ENCODE results near the gene IGF2.

DNA sequence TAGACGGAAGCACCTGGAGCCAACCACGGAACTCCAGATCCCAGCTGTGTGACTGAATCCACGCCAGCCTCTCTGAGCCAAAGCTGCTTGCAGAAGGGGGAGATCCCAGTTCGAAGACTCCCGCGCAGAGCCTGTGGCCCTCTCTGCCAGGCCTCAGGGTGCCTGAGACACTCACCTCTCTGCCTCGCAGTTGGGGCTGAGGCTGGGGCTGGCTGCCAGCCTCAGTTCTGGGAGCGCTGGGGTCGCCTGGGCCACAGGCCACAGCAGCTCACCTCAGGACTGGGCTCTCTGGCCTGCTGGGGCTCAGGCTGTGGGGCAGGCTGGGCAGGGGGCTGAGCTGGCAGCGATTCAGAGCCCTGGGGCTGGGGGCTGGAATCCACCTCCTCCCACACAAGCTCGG, 8.2 kb upstream of the IGF2 start:
- no peak for TF ChIP-seq POLR2AphosphoS5 (IDR thresholded peaks at IDR 0.05; ENCODE audit: low read depth, low read length)
- TF ChIP-seq, protein P1, sequence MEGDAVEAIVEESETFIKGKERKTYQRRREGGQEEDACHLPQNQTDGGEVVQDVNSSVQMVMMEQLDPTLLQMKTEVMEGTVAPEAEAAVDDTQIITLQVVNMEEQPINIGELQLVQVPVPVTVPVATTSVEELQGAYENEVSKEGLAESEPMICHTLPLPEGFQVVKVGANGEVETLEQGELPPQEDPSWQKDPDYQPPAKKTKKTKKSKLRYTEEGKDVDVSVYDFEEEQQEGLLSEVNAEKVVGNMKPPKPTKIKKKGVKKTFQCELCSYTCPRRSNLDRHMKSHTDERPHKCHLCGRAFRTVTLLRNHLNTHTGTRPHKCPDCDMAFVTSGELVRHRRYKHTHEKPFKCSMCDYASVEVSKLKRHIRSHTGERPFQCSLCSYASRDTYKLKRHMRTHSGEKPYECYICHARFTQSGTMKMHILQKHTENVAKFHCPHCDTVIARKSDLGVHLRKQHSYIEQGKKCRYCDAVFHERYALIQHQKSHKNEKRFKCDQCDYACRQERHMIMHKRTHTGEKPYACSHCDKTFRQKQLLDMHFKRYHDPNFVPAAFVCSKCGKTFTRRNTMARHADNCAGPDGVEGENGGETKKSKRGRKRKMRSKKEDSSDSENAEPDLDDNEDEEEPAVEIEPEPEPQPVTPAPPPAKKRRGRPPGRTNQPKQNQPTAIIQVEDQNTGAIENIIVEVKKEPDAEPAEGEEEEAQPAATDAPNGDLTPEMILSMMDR (IDR thresholded peaks at IDR 0.05), result no peak
- TF ChIP-seq SIN3A (IDR thresholded peaks at IDR 0.05; ENCODE audit: borderline replicate concordance, insufficient read depth, low read depth, low read length), result no peak
- TF ChIP-seq, protein P2, sequence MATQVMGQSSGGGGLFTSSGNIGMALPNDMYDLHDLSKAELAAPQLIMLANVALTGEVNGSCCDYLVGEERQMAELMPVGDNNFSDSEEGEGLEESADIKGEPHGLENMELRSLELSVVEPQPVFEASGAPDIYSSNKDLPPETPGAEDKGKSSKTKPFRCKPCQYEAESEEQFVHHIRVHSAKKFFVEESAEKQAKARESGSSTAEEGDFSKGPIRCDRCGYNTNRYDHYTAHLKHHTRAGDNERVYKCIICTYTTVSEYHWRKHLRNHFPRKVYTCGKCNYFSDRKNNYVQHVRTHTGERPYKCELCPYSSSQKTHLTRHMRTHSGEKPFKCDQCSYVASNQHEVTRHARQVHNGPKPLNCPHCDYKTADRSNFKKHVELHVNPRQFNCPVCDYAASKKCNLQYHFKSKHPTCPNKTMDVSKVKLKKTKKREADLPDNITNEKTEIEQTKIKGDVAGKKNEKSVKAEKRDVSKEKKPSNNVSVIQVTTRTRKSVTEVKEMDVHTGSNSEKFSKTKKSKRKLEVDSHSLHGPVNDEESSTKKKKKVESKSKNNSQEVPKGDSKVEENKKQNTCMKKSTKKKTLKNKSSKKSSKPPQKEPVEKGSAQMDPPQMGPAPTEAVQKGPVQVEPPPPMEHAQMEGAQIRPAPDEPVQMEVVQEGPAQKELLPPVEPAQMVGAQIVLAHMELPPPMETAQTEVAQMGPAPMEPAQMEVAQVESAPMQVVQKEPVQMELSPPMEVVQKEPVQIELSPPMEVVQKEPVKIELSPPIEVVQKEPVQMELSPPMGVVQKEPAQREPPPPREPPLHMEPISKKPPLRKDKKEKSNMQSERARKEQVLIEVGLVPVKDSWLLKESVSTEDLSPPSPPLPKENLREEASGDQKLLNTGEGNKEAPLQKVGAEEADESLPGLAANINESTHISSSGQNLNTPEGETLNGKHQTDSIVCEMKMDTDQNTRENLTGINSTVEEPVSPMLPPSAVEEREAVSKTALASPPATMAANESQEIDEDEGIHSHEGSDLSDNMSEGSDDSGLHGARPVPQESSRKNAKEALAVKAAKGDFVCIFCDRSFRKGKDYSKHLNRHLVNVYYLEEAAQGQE (IDR thresholded peaks at IDR 0.05; ENCODE audit: insufficient read depth in 1 of 2, low read depth in 2 of 2, low read length in 1 of 2), result no peak
- no peak for TF ChIP-seq TCF7L2 (IDR thresholded peaks at IDR 0.05; ENCODE audit: low read depth, low read length)

Data from Panc1 (cell line).